SU-DHL-6 (cell line): ENCODE results near the gene GTF3C2.

Experiments
- EZH2phosphoT487 ChIP-seq: fragments of 200-600 bp; sonication (generic), shearing (Covaris generic); conservative IDR thresholded peaks from 2 replicates; pipeline ENCODE4 v1.6.1; 2018; ENCODE audit warnings: mild to moderate bottlenecking, antibody characterized with exemption, low read length, moderate library complexity, mixed read lengths
- TF ChIP-seq, protein P1 (sequence below): fragments of 200-600 bp; sonication (generic); IDR thresholded peaks from one replicate; pipeline ENCODE4 v1.5.1; 2017; ENCODE audit warnings: antibody characterized with exemption, mild to moderate bottlenecking, low read length, moderate library complexity; ENCODE audit not compliant: insufficient read depth, poor library complexity, severe bottlenecking

DNA sequence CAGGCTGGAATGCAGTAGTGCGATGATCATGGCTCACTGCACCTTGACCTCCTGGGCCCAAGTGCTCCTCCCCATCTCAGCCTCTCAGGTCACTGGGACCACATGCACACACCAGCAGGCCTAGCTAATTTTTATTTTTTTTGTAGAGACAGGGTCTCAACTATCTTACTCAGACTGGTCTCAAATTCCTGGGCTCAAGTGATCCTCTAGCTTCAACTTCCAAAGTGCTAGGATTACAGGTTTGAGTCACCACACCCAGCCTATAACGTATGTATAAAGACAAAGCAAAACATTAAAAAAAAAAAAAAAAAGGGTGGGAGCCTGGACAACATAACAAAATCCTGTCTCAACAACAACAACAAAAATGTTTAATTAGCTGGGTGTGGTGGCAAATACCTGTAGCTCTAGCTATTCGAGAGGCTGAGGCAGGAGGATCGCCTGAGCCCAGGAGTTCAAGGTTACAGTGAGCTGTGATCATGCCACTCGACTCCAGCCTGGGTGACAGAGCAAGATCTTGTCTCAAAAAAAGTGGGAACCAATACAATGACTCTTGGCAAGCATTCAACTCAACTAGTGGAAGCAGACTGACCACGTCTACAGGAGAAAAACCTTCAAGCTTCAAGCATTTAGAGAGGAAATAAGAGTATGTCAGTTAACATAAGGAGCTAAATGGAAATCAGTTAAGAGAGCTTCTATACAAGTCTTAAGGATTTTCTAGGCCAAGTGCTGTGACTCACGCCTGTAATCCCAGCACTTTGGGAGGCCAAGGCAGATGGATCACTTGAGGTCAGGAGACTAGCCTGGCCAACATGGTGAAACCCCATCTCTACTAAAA is 2.6 kb downstream of the GTF3C2 start:
- TF ChIP-seq, protein P1, sequence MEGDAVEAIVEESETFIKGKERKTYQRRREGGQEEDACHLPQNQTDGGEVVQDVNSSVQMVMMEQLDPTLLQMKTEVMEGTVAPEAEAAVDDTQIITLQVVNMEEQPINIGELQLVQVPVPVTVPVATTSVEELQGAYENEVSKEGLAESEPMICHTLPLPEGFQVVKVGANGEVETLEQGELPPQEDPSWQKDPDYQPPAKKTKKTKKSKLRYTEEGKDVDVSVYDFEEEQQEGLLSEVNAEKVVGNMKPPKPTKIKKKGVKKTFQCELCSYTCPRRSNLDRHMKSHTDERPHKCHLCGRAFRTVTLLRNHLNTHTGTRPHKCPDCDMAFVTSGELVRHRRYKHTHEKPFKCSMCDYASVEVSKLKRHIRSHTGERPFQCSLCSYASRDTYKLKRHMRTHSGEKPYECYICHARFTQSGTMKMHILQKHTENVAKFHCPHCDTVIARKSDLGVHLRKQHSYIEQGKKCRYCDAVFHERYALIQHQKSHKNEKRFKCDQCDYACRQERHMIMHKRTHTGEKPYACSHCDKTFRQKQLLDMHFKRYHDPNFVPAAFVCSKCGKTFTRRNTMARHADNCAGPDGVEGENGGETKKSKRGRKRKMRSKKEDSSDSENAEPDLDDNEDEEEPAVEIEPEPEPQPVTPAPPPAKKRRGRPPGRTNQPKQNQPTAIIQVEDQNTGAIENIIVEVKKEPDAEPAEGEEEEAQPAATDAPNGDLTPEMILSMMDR = no peak
- TF ChIP-seq EZH2phosphoT487 = no peak
